HG03354 (cell line): ENCODE data around the gene TRAF7.
A peak's percentile ranks its signal among the peaks of the same experiment; 100 is the strongest.
"Not testable (repeated sequence)": the region's sequence is repeated elsewhere in the genome, so short reads cannot be mapped to it uniquely, and the experiment has no call there.

Source experiments
- ATAC-seq: cut with Tn5 transposase; IDR thresholded peaks from one replicate; pipeline ENCODE4 v1.9.1; 2021; ENCODE audit warnings: mild to moderate bottlenecking; ENCODE audit not compliant: unreplicated experiment, poor library complexity, severe bottlenecking

The TRAF7 gene

DNA sequence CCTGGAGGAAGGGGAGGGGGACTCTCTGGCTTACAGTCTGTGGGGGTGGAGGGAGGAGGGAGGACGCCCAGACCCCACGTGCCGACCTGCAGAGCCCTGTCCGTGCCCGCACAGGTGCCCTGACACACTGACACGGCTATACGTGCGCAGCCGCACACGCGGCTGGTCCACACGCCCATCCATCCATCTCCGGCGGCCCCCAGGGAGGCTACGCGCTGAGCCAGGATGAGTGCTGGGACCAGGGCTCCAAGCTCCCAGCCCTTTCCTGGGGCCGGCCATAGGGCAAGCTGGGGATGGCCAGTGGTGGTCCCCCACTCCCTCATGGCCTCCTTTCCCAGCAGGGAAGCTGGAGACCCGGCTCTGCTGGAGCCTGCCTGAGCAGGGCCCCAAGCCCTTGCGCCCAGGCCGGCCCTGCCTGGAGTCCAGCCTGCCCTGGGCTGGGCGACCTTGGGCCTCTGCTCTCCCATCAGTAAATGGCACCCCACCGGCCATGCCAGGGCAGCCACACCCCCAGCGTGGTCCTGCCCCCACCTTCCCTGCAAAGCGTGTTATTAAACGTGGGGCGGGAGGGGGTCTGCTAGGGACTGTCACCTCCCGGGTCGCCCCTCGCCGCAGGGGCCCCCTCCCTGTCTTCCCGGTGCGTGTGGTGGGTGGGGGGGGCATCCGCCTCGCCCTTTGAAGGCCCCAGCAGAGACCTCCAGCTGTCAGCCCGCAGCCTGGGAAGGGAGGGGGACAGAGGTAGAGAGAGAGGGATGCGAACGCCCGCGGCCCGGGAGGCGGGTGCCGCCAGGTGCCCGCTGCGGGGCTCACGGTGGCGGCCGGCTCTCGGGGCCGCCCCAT, 40.0 kb downstream of the TRAF7 start:
- no peak for ATAC-seq

- no peak for ATAC-seq
Measured at GRCh38 chr16:2196162-2196980, 40.8 kb downstream of the TRAF7 start, which contains the start of gene CASKIN1. TSS of gene CASKIN1 (minus strand) at chr16:2196605. CDS start at chr16:2196432, 173 bp downstream.

DNA sequence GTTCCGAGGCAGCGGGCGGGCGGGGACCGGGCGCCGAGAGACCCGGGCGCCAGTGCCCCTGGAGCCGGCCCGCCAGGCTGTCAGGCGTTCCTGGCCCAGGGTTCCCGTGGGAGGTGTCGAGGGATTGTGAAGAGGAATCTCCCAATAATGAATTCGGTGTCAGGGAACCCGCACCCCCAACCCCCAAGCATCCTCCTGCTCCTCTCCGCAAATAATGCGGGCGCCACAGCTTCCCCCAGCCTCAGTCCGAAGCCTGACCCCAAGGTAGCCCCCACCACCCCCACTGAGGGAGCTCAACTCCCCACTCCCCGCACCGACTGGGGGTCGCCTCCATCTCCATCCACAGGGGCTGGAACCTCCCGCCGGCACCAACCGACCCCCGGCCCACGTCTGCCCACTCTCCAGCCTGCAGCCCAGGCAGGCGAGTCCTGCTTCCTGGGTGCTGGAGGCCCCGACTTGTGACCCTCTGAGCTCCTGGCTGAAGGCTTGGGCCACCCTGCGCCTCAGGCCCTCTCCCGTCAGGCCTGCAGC, 41.5 kb downstream of the TRAF7 start:
- no peak for ATAC-seq

DNA sequence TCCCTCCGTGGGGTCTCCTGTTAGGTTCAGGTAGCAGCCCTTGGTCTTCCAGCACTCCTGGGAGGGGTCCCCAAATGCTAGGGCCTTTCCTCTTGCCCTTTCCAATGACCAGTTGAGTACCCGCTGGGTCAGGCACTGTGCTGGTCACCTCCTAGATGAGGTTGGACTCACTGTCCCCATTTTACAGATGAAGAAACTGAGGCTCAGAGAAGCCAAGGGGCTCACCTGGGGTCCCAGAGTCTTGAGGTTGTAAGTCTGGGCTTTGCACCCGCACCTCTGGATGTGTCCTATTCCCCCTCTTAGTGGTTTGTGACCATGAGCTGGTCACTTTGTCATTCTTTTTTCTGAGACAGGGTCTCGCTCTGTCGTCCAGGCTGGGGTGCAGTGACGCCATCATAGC, 42.2 kb downstream of the TRAF7 start:
- ATAC-seq: no peak

DNA sequence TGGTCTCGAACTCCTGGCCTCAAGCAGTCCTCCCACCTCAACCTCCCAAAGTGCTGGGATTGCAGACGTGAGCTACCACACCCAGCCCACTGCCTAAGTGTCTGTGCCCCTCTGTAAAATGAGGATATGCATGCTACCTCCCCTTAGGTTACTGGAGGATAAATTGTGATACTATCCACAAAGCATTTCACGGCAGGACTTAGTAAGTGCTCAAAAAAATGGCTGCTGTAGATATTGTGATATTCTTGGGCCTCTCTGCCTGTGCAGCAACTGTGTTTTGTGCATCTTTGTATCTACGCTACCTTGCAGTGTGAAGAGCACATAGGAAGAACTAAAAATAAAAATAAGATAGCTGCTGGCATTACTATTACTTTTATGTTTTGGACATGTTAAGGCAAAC, 42.7 kb downstream of the TRAF7 start:
- ATAC-seq: no peak

DNA sequence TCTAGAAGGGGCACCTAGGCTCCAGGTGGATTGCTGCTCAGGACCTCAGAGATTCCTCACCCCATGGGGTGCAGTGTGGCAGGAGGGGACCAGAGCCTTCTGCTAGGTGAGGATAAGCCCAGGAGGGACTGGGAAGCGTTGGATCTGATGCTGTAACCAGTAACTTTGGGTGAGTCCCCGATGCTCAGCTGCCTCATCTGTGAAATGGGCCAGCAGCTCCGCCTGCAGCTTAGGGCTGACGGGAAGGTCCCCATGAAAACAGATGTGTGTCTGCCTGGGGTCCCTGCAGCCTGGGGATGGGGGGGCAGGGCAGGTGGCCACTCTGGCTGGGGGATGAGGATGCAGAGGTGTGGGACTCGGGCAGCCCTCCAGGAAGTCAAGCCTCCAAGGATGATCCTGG, 43.5 kb downstream of the TRAF7 start:
- no peak for ATAC-seq

DNA sequence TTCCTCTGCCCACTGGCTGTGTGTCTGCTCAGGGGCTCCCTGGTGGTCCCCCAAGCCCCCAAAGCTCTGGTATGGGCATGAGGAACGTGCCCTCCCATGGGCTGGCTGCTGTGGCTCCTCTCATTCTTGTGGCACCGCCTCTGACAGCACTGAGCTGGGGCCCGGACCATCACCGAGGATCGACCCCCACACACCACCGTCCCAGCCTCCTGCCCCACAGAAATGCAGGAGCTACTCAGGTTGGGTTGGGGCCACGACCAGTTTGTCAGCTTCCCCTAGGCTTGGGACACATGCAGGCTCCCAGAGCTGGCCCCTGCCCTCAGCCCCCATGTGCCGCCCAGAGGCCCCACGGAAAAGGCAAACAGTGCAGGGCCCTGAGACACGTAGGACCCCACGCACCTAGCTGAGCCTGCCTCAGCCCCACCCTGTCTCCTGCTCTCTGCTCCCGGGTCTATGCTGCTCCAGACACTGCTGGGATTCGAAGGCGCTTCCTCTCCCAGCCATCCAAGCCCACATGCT, 44.1 kb downstream of the TRAF7 start:
- no peak for ATAC-seq

GRCh38 chr16:2200313-2200712, 44.7 kb downstream of the TRAF7 start:
- ATAC-seq: no peak

- not testable (repeated sequence) for ATAC-seq
Measured at GRCh38 chr16:2203119-2203688, 47.6 kb downstream of the TRAF7 start.

- ATAC-seq: no peak
Measured at GRCh38 chr16:2204416-2205103, 49.0 kb downstream of the TRAF7 start.

GRCh38 chr16:2205104-2205966, 49.8 kb downstream of the TRAF7 start, which contains the start of gene MLST8:
TSS of gene MLST8 (plus strand) at chr16:2205454. CDS start at chr16:2206086, 632 bp downstream.
- ATAC-seq: peak; percentile 73

- no peak for ATAC-seq
Measured at GRCh38 chr16:2205967-2206313, 50.4 kb downstream of the TRAF7 start.

DNA sequence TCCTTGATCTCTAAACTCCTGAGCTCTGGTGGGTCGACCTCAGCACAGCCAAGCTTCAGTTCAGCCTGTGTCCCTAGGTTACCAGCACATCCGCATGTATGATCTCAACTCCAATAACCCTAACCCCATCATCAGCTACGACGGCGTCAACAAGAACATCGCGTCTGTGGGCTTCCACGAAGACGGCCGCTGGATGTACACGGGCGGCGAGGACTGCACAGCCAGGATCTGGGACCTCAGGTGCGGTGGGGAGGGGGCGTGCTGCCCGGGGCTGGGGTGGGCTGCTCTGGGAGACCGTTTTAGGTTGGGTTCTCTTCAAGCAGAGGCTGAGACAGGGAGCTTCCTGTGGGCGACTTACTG, 50.8 kb downstream of the TRAF7 start:
- ATAC-seq: no peak

- no peak for ATAC-seq
Measured at GRCh38 chr16:2206780-2207433, 51.3 kb downstream of the TRAF7 start.

- no peak for ATAC-seq
Measured at GRCh38 chr16:2207872-2208271, 52.3 kb downstream of the TRAF7 start.

DNA sequence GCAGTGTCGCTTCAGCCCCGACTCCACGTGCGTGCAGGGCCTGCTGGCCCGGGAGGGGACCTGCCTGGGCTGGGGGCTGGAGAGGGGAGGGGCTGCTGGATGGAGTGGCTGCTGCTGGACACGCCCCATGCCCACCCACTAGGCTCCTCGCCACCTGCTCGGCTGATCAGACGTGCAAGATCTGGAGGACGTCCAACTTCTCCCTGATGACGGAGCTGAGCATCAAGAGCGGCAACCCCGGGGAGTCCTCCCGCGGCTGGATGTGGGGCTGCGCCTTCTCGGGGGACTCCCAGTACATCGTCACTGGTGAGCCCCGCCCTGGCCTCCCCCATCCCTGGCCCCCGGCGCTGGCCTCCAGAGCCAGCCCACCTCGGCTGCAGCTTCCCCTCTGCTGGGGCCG, 52.7 kb downstream of the TRAF7 start:
- no peak for ATAC-seq

DNA sequence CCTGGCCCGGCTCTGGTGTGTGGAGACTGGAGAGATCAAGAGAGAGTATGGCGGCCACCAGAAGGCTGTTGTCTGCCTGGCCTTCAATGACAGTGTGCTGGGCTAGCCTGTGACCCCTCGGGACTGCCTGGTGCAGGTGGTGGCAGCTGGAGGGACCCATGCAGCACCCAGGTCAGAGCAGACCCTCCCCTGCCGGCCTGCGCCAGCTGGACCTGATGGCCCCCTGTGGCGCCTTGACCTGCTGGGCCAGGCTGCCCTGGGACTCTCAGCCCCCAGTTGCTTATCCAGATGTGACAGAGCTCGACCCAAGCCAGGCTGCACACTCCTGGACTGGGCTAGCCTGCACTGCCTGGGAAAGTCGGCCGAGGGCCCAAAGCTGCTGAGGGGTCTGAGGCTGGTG, 53.2 kb downstream of the TRAF7 start:
- no peak for ATAC-seq
